NCI-H2227 (cell line): ENCODE measurements around the gene MCM3AP.
"Not testable (repeated sequence)": the region's sequence is repeated elsewhere in the genome, so short reads cannot be mapped to it uniquely, and the experiment has no call there.

ENCODE experiments used
- DNase-seq: peaks from one replicate; lab custom pipeline; 2025; ENCODE audit not compliant: unreplicated experiment; lab: John Stamatoyannopoulos, UW

MCM3AP gene

GRCh38 chr21:46205766-46206162 lies 79.6 kb downstream of the MCM3AP start:
- no peak for DNase-seq

GRCh38 chr21:46205166-46205565 lies 80.2 kb downstream of the MCM3AP start:
- DNase-seq = no peak

DNA sequence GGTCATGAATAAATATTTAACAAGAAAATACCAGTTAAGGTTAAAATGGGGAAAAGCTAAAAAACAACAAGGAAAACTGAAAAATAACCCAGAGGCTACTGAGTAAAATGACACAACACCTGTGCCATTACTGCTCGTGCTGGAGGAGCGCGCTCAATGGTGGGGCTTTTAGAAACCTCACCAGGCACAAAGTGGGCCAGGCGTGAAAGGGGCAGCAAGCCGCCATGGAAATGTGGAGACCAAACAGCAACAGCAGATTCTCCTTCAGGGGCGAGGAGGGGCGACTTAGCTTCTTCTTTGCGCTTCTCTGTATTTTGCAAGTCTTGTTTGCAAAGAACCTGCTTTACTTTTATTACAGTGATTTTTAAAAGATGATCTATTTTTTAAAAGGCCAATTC lies 82.2 kb downstream of the MCM3AP start:
- DNase-seq = no peak

DNA sequence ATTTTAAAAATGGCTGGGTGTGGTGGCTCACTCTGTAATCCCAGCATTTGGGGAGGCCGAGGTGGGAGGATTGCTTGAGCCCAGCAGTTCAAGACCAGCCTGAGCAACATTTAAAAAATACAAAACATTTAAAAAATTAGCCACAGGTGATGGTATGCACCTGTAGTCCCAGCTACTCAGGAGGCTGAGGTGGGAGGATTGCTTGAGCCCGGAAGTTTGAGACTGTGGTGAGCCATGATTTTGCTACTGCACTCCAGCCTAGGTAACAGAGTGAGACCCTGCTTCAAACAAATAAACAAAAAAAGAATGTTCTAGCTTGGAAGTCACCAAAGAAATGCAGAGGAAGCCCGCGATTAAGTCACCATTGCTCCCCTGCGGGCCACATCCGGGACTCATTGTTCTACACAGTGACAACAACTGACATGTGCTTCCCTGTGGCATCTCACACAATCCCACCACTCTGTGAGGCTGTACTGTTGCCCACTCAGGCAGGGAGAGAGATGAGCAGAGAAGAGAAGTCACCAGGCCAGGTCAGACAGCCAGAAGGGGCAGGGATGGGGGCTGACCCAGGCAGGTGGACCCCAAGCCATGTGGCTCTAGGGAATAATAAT lies 82.7 kb downstream of the MCM3AP start:
- DNase-seq = no peak

- DNase-seq = not testable (repeated sequence)
Measured at GRCh38 chr21:46200877-46201803, 84.3 kb downstream of the MCM3AP start.

DNA sequence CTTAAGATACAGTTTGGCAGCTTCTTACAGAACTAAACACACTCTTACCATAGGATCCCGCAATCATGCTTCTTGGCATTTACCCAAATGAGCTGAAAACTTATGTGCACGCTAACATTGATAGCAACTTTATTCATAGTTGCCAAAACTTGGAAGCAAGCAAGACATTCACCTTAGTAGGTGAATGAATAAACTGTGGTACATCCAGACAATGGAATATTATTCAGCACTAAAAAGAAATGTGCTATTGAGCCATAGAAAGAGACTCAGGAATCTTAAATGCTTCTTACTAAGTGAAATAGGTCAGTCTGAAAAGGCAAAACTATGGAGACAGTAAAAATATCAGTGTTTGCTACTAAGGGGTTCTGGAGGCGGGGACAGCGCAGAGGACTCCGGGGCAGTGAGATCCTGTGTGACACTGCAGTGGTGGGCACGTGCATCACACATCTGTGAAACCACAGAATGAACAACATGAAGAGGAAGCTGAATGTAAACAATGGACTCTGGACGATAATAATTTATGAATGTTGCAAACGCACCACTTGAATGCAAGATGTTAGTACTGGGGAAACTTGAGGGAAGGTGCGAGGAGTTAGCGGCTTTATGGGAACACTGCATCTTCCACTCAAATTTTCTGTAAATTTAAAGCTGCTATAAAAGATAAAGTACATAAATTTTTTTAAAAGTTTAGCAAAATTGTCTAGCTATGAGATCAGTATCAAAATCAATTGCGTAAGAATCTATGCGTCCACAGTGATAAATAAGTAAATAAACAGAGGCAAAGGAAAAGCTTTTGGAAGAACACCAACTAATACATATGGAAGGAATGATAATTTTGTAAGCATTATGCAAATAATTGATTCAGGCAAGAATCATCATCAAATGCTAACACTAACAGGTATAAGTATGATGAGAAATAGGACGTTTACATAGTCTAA lies 85.7 kb downstream of the MCM3AP start:
- DNase-seq = no peak

GRCh38 chr21:46196733-46197132 lies 88.7 kb downstream of the MCM3AP start:
- no peak for DNase-seq

DNA sequence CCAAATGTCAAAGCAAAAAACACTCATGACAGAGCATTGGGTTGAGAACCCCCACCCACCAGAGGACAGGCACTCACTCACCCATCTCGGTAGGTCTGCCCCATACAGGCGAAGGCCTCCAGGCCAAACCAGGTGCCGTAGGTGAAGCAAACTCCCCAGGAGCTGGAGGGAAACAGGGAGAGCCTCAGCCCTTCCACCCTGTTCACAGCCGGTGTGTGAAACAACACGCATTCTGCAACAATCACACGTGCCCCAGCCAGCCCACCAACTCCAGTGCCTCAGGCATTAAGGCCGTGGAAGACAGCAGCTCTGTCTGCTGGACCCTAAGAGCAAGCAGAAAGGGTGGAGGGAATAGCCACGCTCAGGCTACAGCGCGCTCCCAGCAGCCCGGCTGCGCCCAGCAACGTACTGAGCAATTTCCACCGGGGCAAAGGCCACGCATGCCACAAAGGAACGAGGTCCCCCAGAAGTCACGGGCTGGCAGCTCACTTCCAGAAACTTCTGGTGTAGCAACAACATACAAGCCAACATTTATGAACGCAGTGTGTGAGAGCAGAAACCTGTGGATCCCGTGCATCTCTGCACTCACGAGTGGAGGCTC lies 89.7 kb downstream of the MCM3AP start:
- DNase-seq = no peak

DNA sequence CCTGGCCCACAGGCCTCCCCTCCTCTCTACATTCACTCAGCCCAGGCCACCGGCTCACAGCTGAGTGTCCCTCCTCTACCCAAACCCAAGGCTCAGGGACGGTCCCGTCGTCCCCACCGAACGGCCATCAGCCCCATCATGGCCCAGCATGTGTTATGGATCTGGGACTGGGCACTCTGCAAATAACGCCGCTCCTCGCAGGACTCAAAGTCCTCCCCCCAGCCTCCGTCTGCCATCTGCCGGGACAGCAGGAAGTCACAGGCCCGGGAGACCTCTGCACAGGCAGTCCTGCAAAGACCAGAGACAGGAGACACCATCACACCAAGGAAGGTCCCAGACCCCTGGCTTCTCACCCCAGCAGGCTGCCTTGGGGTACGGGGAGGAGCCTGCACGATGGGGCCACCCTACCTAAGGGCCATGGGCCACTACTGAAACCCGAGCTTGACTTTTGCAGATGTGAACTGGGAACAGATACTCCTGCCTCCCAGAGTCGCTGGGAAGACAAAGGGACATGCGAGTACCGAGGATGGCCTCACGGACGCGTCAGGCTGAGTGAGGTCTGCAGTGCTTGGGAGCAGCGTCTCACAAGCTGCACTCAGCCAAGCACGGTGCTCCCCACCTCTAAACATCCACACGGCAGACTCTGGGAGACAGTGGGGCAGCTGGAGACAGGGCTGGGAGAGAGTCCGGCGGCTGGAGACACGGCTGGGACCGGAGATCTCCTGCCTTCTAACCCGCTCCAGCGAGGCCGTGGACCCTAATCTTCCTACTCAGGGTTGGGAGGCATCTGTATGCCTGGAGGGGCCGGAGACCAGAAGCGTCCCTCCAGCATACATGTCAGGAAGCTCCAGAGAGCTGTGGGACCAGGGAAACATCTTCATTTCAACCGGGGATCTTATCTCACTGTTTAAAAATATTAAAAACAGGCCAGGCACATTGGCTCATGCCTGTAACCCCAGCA lies 90.8 kb downstream of the MCM3AP start:
- no peak for DNase-seq

- no peak for DNase-seq
Measured at GRCh38 chr21:46193829-46194373, 91.5 kb downstream of the MCM3AP start.

DNA sequence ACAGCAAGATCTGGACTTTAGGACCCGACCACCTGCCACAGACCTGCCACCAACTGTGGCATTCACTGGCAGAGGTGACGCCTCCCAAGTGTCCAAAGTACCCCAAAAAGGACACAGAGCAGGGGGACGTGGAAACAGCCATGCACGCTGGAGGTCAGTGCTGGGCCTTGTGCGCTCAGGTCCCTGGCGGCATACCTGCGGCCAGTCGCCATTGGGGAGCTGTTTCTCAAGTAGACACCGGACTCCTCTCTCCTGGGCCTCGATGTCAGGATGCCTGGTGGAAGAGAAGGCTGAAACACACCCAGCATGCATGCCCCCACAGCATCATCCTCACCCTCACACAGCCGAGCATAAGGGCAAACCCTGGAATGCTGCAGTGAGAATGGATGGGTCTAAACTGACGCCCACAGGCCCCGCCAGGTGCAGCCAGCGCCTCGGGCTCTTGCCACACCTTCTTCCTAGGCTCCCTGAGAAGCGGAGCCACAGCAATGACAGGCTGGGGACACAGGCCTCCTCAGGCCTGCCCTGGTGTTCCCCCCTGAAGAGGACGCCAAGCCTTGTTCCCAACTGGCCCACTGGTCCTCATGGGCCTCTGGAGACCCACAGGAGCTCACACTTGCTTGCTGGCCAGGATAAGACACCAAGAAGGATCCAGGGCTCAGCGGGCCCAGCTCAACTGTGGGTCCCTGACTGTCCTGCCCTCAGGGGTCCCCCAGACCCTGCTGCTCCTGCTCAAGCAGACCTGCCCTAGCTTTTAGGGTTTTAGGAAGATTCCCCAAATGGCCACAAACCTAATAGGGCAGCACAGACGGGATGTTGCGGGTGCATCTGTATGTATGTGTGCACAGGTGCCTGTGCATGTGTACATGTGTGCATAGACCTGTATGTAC lies 93.5 kb downstream of the MCM3AP start:
- DNase-seq = no peak

- no peak for DNase-seq
Measured at GRCh38 chr21:46191257-46191685, 94.1 kb downstream of the MCM3AP start.

DNA sequence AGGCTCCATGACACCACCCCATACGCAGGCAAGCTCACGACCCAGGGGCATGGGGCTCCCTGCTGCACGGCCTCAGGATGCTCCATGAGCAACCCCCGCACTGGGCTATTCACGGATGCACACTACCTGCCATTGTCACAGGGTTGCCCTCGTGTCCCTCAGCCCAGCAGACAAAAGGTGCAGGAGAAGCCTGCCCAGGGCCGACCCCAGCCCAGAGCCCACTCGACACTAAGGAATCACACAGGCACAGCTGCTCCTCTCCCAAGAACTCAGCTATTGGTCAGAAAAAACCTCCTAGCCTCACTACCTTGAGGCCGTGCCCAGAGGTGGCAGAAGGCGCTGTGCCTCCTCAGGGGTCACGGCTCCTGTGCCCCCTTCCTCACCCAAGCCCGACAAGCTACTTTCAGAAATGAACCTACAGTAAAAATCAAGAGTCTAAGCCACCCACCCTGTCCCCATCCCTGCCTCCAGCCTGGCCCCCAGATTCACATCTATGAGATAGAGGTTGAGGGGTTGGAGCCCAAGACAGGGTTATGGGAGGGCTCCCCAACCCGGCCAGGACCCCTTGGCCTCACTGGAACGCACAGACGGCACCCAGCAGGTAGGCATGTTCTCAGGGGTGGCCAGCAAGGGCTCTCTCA lies 94.8 kb downstream of the MCM3AP start:
- DNase-seq = no peak

GRCh38 chr21:46189959-46190490 lies 95.4 kb downstream of the MCM3AP start:
- no peak for DNase-seq

GRCh38 chr21:46189213-46189958 lies 96.0 kb downstream of the MCM3AP start:
- no peak for DNase-seq

DNA sequence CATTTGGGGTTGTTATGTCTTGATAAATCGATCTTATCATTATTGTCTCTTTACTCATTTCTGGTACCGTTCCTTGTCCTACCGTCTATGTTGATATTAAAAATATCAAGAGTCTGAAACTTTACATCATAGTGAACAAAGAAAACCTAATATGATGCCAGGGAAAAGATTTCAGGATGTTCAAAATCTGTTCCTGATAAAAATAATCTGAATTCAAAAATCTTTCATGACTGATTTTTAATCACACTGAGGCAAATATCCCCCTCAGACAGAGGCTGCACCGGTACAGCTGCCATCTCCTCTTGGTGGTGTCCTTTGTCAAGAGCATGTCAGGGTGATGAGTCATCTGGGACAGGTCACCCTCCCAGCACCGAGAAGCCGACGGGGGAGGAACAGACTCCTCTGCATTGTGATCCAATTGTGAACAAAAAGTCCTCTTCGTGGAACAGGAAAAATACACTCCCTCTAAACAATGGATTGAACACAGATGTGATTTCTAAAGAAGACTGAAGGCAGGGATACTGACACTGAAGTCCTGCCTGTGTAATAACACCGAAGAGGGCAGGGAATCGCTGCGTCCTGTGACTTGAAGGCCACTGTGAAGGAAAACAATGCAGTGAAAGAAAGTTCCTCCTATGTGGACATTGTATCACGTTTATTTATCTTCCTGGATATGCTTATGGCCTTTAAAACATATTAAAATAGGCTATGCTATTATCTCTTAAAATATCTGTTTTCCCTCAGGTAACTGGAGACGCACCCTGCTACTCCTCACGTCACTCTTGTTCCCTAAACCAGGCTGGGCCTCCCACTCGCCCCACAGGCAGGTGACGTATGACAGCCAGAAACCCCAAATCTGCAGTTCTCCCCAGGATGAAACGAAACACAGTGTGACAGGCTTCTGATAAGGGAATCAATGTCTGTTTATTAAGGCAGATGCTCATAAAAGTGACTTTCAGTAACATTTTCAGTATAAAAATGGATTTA lies 96.9 kb downstream of the MCM3AP start:
- DNase-seq = peak; percentile 18
